OCI-LY1 (cell line): Measurements from ENCODE around the gene SLC25A13.
"Not testable (repeated sequence)": the region's sequence is repeated elsewhere in the genome, so short reads cannot be mapped to it uniquely, and the experiment has no call there.

Experiments
- H2AFZ ChIP-seq: fragments of 200-600 bp; sonication (generic), shearing (Covaris generic); 2 replicates; pipeline ENCODE4 v1.6.0; 2014; ENCODE audit warnings: antibody characterized with exemption, mild to moderate bottlenecking, low read length
- H3F3A ChIP-seq: fragments of 200-600 bp; sonication (generic), shearing (Covaris generic); 2 replicates; pipeline ENCODE4 v1.6.0; 2014; ENCODE audit warnings: mild to moderate bottlenecking, antibody characterized with exemption, low read length, moderate library complexity; ENCODE audit not compliant: insufficient read depth
- H3K27ac ChIP-seq: fragments of 200-600 bp; sonication (generic); 2 replicates; pipeline ENCODE4 v1.5.1; 2014; ENCODE audit warnings: low read length, mixed run types, mild to moderate bottlenecking, low read depth; ENCODE audit not compliant: poor library complexity, severe bottlenecking
- H3K27me3 ChIP-seq: fragments of 200-600 bp; sonication (generic); 2 replicates; pipeline ENCODE4 v1.6.0; 2014; ENCODE audit warnings: antibody characterized with exemption, mild to moderate bottlenecking, low read length, moderate library complexity; ENCODE audit not compliant: insufficient read depth
- H3K36me3 ChIP-seq: fragments of 200-600 bp; sonication (generic); 2 replicates; pipeline ENCODE4 v1.6.1; 2014; ENCODE audit warnings: mild to moderate bottlenecking, antibody characterized with exemption, low read length, moderate library complexity, mixed read lengths; ENCODE audit not compliant: insufficient read depth
- H3K4me1 ChIP-seq: fragments of 200-600 bp; sonication (generic); 2 replicates; pipeline ENCODE4 v1.5.1; 2014; ENCODE audit warnings: mild to moderate bottlenecking, low read length, moderate library complexity; ENCODE audit not compliant: insufficient read depth, severe bottlenecking
- H3K4me2 ChIP-seq: fragments of 200-600 bp; sonication (generic), shearing (Covaris generic); 2 replicates; pipeline ENCODE4 v1.6.1; 2014; ENCODE audit warnings: low read length
- H3K4me3 ChIP-seq: fragments of 200-600 bp; sonication (generic); 2 replicates; pipeline ENCODE4 v1.5.1; 2014; ENCODE audit warnings: low read length, low read depth, mild to moderate bottlenecking, mixed read lengths; ENCODE audit not compliant: poor library complexity, severe bottlenecking
- H3K79me2 ChIP-seq: fragments of 200-600 bp; shearing (Covaris generic); 2 replicates; pipeline ENCODE4 v1.6.1; 2016; ENCODE audit warnings: mixed run types, low read length, mixed read lengths; ENCODE audit not compliant: insufficient read depth
- H3K9ac ChIP-seq: fragments of 200-600 bp; sonication (generic), shearing (Covaris generic); 2 replicates; pipeline ENCODE4 v1.6.1; 2014; ENCODE audit warnings: mild to moderate bottlenecking, low read length, mixed read lengths
- H3K9me2 ChIP-seq: fragments of 200-600 bp; sonication (generic), shearing (Covaris generic); 2 replicates; pipeline ENCODE4 v1.6.1; 2014; ENCODE audit warnings: low read depth, mild to moderate bottlenecking, low read length, mixed read lengths
- H3K9me3 ChIP-seq: fragments of 200-600 bp; shearing (Covaris generic); 2 replicates; pipeline ENCODE4 v1.6.1; 2014; ENCODE audit warnings: low read length, mixed read lengths
- H4K20me1 ChIP-seq: fragments of 200-600 bp; sonication (generic), shearing (Covaris generic); 2 replicates; pipeline ENCODE4 v1.6.0; 2016; ENCODE audit warnings: mild to moderate bottlenecking, low read length; ENCODE audit not compliant: insufficient read depth
- CTCF ChIP-seq: fragments of 200-600 bp; sonication (generic), shearing (Covaris generic); IDR thresholded peaks from 2 replicates; pipeline ENCODE4 v1.5.1; 2017; ENCODE audit warnings: mild to moderate bottlenecking, antibody characterized with exemption, low read length, moderate library complexity, mixed read lengths
- EZH2 ChIP-seq: fragments of 200-600 bp; sonication (generic), shearing (Covaris generic); IDR thresholded peaks from 2 replicates; pipeline ENCODE4 v1.8.0; 2017; ENCODE audit warnings: borderline replicate concordance, mixed run types, mild to moderate bottlenecking, antibody characterized with exemption, low read length, moderate library complexity, mixed read lengths

Gene SLC25A13

GRCh38 chr7:96300502-96300901 lies 21.4 kb downstream of the SLC25A13 start:
- H3K9me2 ChIP-seq = no peaks in the 10 kb centered on the region
- no peaks in the 10 kb centered on the region for H4K20me1 ChIP-seq
- H3K27me3 ChIP-seq = no peaks in the 10 kb centered on the region
- no peaks in the 10 kb centered on the region for H3K79me2 ChIP-seq
- no peaks in the 10 kb centered on the region for H3F3A ChIP-seq
- TF ChIP-seq EZH2 (no peak), CTCF (no peak)
- no peaks in the 10 kb centered on the region for H3K9me3 ChIP-seq
- no peaks in the 10 kb centered on the region for H3K4me1 ChIP-seq
- no peak overlapping the region for H3K4me3 ChIP-seq
- no peak overlapping the region for H3K27ac ChIP-seq
- no peak overlapping the region for H3K4me2 ChIP-seq
- peaks cover 6% of the 10 kb centered on the region; the same call in 1 of the 2 replicates for H3K36me3 ChIP-seq
- H2AFZ ChIP-seq = no peak overlapping the region
- no peak overlapping the region for H3K9ac ChIP-seq

- no peak overlapping the region for H3K4me2 ChIP-seq
- H2AFZ ChIP-seq = no peak overlapping the region
- H3K4me3 ChIP-seq = no peak overlapping the region
- no peak overlapping the region for H3K9ac ChIP-seq
- no peaks in the 10 kb centered on the region for H3F3A ChIP-seq
- no peaks in the 10 kb centered on the region for H3K4me1 ChIP-seq
- no peaks in the 10 kb centered on the region for H3K79me2 ChIP-seq
- peaks cover 15% of the 10 kb centered on the region for H3K36me3 ChIP-seq
- no peaks in the 10 kb centered on the region for H3K9me2 ChIP-seq
- H3K9me3 ChIP-seq = no peaks in the 10 kb centered on the region
- no peaks in the 10 kb centered on the region for H4K20me1 ChIP-seq
- no peak overlapping the region for H3K27ac ChIP-seq
- no peaks in the 10 kb centered on the region for H3K27me3 ChIP-seq
- TF ChIP-seq CTCF (no peak), EZH2 (no peak)
Observed at GRCh38 chr7:96299496-96299895, 22.4 kb downstream of the SLC25A13 start.

DNA sequence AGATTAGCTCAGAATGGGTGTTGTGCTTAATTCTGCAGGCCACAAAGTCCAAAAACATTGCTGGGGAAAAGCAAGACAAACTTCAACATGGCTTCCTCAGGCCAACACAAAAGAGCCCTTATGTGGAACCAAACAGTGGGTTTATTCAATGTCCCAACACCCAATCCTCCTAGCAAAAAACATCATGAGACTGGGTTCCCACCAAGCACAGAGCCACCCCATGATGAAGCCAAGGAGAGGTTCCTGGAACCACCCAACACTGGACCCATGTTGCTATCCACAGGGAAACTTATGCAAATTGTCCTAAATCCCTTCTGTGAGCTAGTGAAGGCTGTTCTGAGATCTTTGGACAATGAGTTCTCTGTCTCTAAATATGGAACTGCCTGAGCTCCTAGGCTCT lies 24.0 kb downstream of the SLC25A13 start:
- no peak overlapping the region for H3K4me2 ChIP-seq
- no peak overlapping the region for H3K27ac ChIP-seq
- H3K4me1 ChIP-seq = no peaks in the 10 kb centered on the region
- H3K79me2 ChIP-seq = no peaks in the 10 kb centered on the region
- no peak overlapping the region for H3K4me3 ChIP-seq
- H4K20me1 ChIP-seq = no peaks in the 10 kb centered on the region
- peaks cover 17% of the 10 kb centered on the region for H3K36me3 ChIP-seq
- H3K9ac ChIP-seq = no peak overlapping the region
- H2AFZ ChIP-seq = no peak overlapping the region
- H3K9me2 ChIP-seq = no peaks in the 10 kb centered on the region
- no peaks in the 10 kb centered on the region for H3K9me3 ChIP-seq
- H3F3A ChIP-seq = no peaks in the 10 kb centered on the region
- no peaks in the 10 kb centered on the region for H3K27me3 ChIP-seq
- TF ChIP-seq EZH2 (no peak), CTCF (no peak)

GRCh38 chr7:96297446-96297845 lies 24.5 kb downstream of the SLC25A13 start:
- H3F3A ChIP-seq, H3K27ac ChIP-seq, H3K9me2 ChIP-seq, H3K79me2 ChIP-seq, H3K4me1 ChIP-seq, H2AFZ ChIP-seq, H4K20me1 ChIP-seq, H3K4me2 ChIP-seq, H3K27me3 ChIP-seq, H3K9ac ChIP-seq, H3K9me3 ChIP-seq, H3K4me3 ChIP-seq: not testable (repeated sequence)
- peaks cover 17% of the 10 kb centered on the region for H3K36me3 ChIP-seq

- H3K79me2 ChIP-seq, H2AFZ ChIP-seq, H4K20me1 ChIP-seq, H3K9me3 ChIP-seq, H3K4me2 ChIP-seq, H3F3A ChIP-seq, H3K4me3 ChIP-seq, H3K27ac ChIP-seq, H3K9ac ChIP-seq, H3K27me3 ChIP-seq, H3K4me1 ChIP-seq, H3K9me2 ChIP-seq: not testable (repeated sequence)
- H3K36me3 ChIP-seq = peaks cover 17% of the 10 kb centered on the region
Observed at GRCh38 chr7:96293911-96294310, 28.0 kb downstream of the SLC25A13 start.
